Heart right ventricle (tissue), 16 donors: ENCODE measurements around the gene EGFL7. TPM values are rescaled to one million over a fixed set of nuclear protein-coding genes. Genes with fewer than 3 reads are reported as not detected.
A peak's percentile ranks its signal among the peaks of the same experiment; 100 is the strongest.

Experiments
- ATAC-seq, 8 donors: fragments of 200-7000 bp; cut with Tn5 transposase; one replicate each; pipeline ENCODE4 v1.9.1; 2020; ENCODE audit warnings: mild to moderate bottlenecking in 8 of 8, moderate library complexity in 8 of 8, moderate number of reproducible peaks in 1 of 8
- DNase-seq, 2 donors: peaks; one replicate each; pipeline ENCODE4 v3.0.0-alpha.2; 2020
- H3K27ac ChIP-seq, 10 donors: fragments of 200-600 bp; sonication (generic) in 2 of 10; one replicate each; pipeline versions ENCODE4 v1.5.0 to v1.8.0; 2020 to 2022; ENCODE audit warnings: mild to moderate bottlenecking in 3 of 10
- H3K27me3 ChIP-seq, 7 donors: fragments of 200-600 bp; one replicate each; pipeline ENCODE4 v1.8.0; 2021 to 2022; ENCODE audit warnings: mild to moderate bottlenecking in 2 of 7
- H3K36me3 ChIP-seq, 9 donors: fragments of 200-600 bp; sonication (generic) in 1 of 9; one replicate each; pipeline versions ENCODE4 v1.5.0 to v1.8.0; 2020 to 2022; ENCODE audit warnings: mild to moderate bottlenecking in 2 of 9
- H3K4me1 ChIP-seq, 9 donors: fragments of 200-600 bp; sonication (generic) in 1 of 9; one replicate each; pipeline versions ENCODE4 v1.5.0 to v1.8.0; 2020 to 2022; ENCODE audit warnings: mild to moderate bottlenecking in 4 of 9
- H3K4me3 ChIP-seq, 10 donors: fragments of 200-600 bp; sonication (generic) in 2 of 10; one replicate each; pipeline versions ENCODE4 v1.5.0 to v1.8.0; 2020 to 2022; ENCODE audit warnings: mild to moderate bottlenecking in 7 of 10, moderate library complexity in 2 of 10
- H3K9me3 ChIP-seq, 11 donors: fragments of 200-600 bp in 10 of 11; sonication (generic) in 2 of 11; one replicate each; pipeline versions ENCODE4 v1.5.0 to v1.8.0; 2013 to 2022; ENCODE audit warnings: mild to moderate bottlenecking in 2 of 11, control low read depth in 1 of 11, moderate library complexity in 1 of 11
- WGBS, 2 donors: extraction: QIAGEN DNeasy Blood & Tissue Kit; methylation state at CpG; one replicate each; pipeline ENCODE4 v1.1.7; 2013; ENCODE audit warnings: inconsistent platforms in 1 of 2; 5-methylcytosine and 5-hydroxymethylcytosine counted together
- intact Hi-C, 10 donors: fragments of 100-400 bp; cut with DNase I; formaldehyde crosslinking; loops; one replicate each; pipeline versions ENCODE4 v1.11.1 to v1.14.2; 2022
- microRNA-seq, 2 donors: library from miRNA; unstranded; fragments of <30 nt; microRNA quantifications; one replicate each; pipeline ENCODE4 v1.2.0, GENCODE V29; 2021
- polyA plus RNA-seq, 2 donors: library from polyadenylated mRNA; stranded (reverse); fragments of 200-250 nt; gene quantifications; one replicate each; pipeline ENCODE4 v1.2.3, GENCODE V29; 2013
- total RNA-seq, 10 donors: library from RNA; stranded (reverse); fragmentation: NEBNext Ultra II Directional in 3 of 10; extraction: Animal tissue kit (Norgen Biotek cat#: 25700) in 3 of 10; gene quantifications; one replicate each; pipeline versions ENCODE4 v1.2.1 to v1.2.4, GENCODE V29; 2021 to 2023
- TF ChIP-seq, protein P1 (sequence below), 9 donors: fragments of 200-600 bp; sonication (generic) in 2 of 9; IDR thresholded peaks; one replicate each; pipeline versions ENCODE4 v1.5.0 to v1.8.0; 2021 to 2022; ENCODE audit warnings: antibody characterized with exemption in 9 of 9, mild to moderate bottlenecking in 5 of 9, moderate library complexity in 1 of 9
- donor health status: Arrhythmogenic right ventricular cardiomyopathy.
- donor health status: ischemic (EF 13 %, LVEDD 7.1; RV severe dilation, severe dysfunction).
- donor health status: healthy with polysubstance abuse.
- donor health status: DM: no; HTN: yes; CAD: no.
- donor health status: DM: no; HTN: no; CAD: no.
- donor health status: ischemic (EF 25% LVEDD 6.9; RV normal size, moderate dysfunction).
- donor health status: ischemic (EF 25% LVEDD 5.7; RV mildly dilated, moderate dysfunction).
- donor health status: healthy.
- donor health status: DM: yes; HTN: yes; CAD: no.
- donor health status: Ischemic cardiomyopathy.
- donor health status: ischemic (EF 35%, LVEDD 5.7; RV mildly dilated, moderate dysfunction).
- donor health status: nonischemic (EF 11% LVEDD 7.7; RV severe dilation, severe dysfunction).
- donor health status: DM: yes; HTN: yes; CAD: no.
- donor health status: PGD.
- donor health status: ischemic (EF 29% LVEDD 5.4; RV normal size, mild dysfunction).
- donor health status: nonischemic (EF 23%, LVEDD 6.1; RV moderate dilation, normal function).

EGFL7 gene
- total and polyA plus RNA-seq, 12 donors = 68.6 to 377 (median 101) TPM

DNA sequence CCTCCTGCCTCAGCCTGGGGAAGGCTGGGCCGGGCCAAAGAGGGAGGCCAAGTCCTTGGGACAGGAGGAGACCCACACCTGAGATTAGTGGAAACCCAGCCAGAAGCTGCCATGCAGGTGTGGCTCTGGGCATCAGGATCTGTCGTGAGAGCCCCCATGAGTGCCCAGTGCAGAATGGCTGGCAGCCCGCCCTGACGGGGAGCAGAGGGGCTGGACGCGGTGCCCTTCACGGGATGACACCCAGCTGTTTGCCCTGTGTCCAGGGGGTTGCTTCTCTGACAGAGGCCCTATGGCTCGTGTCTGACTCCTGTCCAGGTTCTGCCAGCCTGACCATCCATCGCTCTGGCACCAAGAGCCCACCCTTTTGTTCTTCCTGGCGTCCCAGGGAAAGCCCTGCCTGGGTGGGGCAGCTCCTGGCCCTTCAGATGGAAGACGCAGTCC lies 58.2 kb downstream of the EGFL7 start:
- intact Hi-C loops = no loop called here
- 55 to 56% methylated on average over 11 of the region's 11 CpGs for WGBS, 2 donors
- ATAC-seq (peak in 4 of 8 donors; percentile 1 to 2 (median 1)), DNase-seq (no peak)
- Histone ChIP-seq H3K9me3 (no peaks in the 10 kb centered on the region), H3K4me1 (peaks cover 15 to 68% (median 62%) of the 10 kb centered on the region in 9 donors), H3K27ac (peak overlapping the region in 9 of 10 donors; percentile 26 to 85 (median 58)), H3K36me3 (peaks cover under 1 to 50% (median 34%) of the 10 kb centered on the region in 9 donors), H3K27me3 (peaks cover 0 to under 1% (median 0%) of the 10 kb centered on the region in 7 donors), H3K4me3 (no peak overlapping the region)
- TF ChIP-seq, protein P1, sequence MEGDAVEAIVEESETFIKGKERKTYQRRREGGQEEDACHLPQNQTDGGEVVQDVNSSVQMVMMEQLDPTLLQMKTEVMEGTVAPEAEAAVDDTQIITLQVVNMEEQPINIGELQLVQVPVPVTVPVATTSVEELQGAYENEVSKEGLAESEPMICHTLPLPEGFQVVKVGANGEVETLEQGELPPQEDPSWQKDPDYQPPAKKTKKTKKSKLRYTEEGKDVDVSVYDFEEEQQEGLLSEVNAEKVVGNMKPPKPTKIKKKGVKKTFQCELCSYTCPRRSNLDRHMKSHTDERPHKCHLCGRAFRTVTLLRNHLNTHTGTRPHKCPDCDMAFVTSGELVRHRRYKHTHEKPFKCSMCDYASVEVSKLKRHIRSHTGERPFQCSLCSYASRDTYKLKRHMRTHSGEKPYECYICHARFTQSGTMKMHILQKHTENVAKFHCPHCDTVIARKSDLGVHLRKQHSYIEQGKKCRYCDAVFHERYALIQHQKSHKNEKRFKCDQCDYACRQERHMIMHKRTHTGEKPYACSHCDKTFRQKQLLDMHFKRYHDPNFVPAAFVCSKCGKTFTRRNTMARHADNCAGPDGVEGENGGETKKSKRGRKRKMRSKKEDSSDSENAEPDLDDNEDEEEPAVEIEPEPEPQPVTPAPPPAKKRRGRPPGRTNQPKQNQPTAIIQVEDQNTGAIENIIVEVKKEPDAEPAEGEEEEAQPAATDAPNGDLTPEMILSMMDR (IDR thresholded peaks at IDR 0.05) = no peak

DNA sequence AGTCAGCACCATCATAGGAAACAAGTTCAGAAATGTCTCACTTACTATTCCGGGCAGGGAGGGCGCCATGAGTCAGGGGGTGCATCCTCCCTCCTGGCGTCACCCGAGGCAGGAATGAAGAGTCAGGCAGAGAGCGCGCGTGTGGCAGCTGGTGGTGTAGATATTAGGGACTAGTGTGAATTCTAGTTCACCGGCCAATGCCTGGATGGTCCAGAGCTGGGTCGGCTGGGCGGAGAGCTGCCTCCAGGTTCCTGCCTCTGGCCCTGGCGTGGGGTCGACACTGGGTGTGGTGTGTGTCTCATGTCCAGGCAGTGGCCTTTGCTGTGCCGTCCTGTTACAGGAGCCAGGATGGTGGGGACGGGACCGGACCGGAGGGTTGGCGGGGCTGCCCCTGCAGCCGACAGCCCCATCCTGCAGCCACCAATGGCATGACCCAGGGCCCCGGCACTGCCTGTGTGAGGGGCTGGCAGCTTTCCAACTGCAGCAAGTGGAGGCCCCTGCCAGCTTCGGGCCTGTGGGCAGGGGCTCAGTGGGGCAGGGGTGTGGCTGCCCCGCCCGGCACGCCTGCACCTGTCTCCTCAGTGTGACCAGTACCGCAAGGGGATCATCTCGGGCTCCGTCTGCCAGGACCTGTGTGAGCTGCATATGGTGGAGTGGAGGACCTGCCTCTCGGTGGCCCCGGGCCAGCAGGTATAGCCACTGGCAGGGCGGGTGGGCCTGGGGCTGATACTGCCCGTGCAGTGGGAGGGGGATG lies 58.8 kb downstream of the EGFL7 start:
- intact Hi-C loops = no loop called here
- WGBS, 2 donors = 56 to 57% methylated on average over 30 of the region's 30 CpGs
- H3K4me3 ChIP-seq = no peak overlapping the region
- TF ChIP-seq, protein P1 (IDR thresholded peaks at IDR 0.05) = no peak
- peaks cover 3 to 56% (median 34%) of the 10 kb centered on the region in 9 donors for H3K36me3 ChIP-seq
- DNase-seq (no peak), ATAC-seq (peak; percentile 1 to 54 (median 22))
- H3K4me1 ChIP-seq = peaks cover 20 to 74% (median 68%) of the 10 kb centered on the region in 9 donors
- no peaks in the 10 kb centered on the region for H3K27me3 ChIP-seq
- H3K9me3 ChIP-seq = no peaks in the 10 kb centered on the region
- peak overlapping the region in 9 of 10 donors; percentile 26 to 85 (median 58) for H3K27ac ChIP-seq

Small RNA genes within 50 kb of the gene (microRNA-seq; reads per million reads assigned to microRNA genes)
- 214,842 to 226,917 reads per million in 2 donors for gene MIR126

Other genes with a start within 250 kb of the EGFL7 start
- 10 to 100 TPM in 3 of 10 donors, 1 to 10 TPM in 7; 7.4 to 12.5 (median 9.3) TPM for gene INPP5E, start 223.1 kb upstream of the EGFL7 start, total RNA-seq
- 10 to 100 TPM in 1 of 2 donors, 1 to 10 TPM in 1; 6.6 to 16.8 TPM for gene INPP5E, start 223.1 kb upstream of the EGFL7 start, polyA plus RNA-seq
- 10 to 100 TPM; 21.9 to 35.9 (median 28.6) TPM for gene SEC16A, start 179.9 kb upstream of the EGFL7 start, total RNA-seq
- 10 to 100 TPM; 24.4 to 35.6 TPM for gene SEC16A, start 179.9 kb upstream of the EGFL7 start, polyA plus RNA-seq
- 10 to 100 TPM; 12.0 to 27.0 (median 21.8) TPM for gene NOTCH1, start 116.9 kb upstream of the EGFL7 start, total RNA-seq
- gene NOTCH1, start 116.9 kb upstream of the EGFL7 start, polyA plus RNA-seq = 10 to 100 TPM in 1 of 2 donors, 1 to 10 TPM in 1; 7.3 to 14.5 TPM
- gene AGPAT2, start 24.5 kb downstream of the EGFL7 start, total RNA-seq = 10 to 100 TPM; 48.1 to 83.3 (median 58.4) TPM
- gene AGPAT2, start 24.5 kb downstream of the EGFL7 start, polyA plus RNA-seq = 100 to 1,000 TPM in 1 of 2 donors, 10 to 100 TPM in 1; 97.2 to 195 TPM
- 10 to 100 TPM; 15.7 to 26.1 (median 17.9) TPM for gene DIPK1B, start 49.7 kb downstream of the EGFL7 start, total RNA-seq
- 10 to 100 TPM; 24.8 to 37.9 TPM for gene DIPK1B, start 49.7 kb downstream of the EGFL7 start, polyA plus RNA-seq
- gene LCN10, start 80.0 kb downstream of the EGFL7 start, total RNA-seq = 10 to 100 TPM in 3 of 10 donors, 1 to 10 TPM in 4, under 1 TPM in 3; 0.44 to 28.7 (median 1.7) TPM
- gene LCN10, start 80.0 kb downstream of the EGFL7 start, polyA plus RNA-seq = 100 to 1,000 TPM in 1 of 2 donors, 10 to 100 TPM in 1; 34.0 to 144 TPM
- 10 to 100 TPM in 3 of 10 donors, 1 to 10 TPM in 7; 1.5 to 76.8 (median 3.5) TPM for gene LCN6, start 85.6 kb downstream of the EGFL7 start, total RNA-seq
- 100 to 1,000 TPM in 1 of 2 donors, 10 to 100 TPM in 1; 95.6 to 261 TPM for gene LCN6, start 85.6 kb downstream of the EGFL7 start, polyA plus RNA-seq
- gene LCN8, start 95.3 kb downstream of the EGFL7 start, total RNA-seq = not detected
- not detected for gene LCN8, start 95.3 kb downstream of the EGFL7 start, polyA plus RNA-seq
- gene LCN15, start 101.6 kb downstream of the EGFL7 start, total RNA-seq = 10 to 100 TPM in 1 of 10 donors, 1 to 10 TPM in 1, under 1 TPM in 1, not detected in 7; 0.85 to 20.1 (median 1.3) TPM
- gene LCN15, start 101.6 kb downstream of the EGFL7 start, polyA plus RNA-seq = 1 to 10 TPM; 1.0 to 6.1 TPM
- 10 to 100 TPM; 48.1 to 83.4 (median 61.8) TPM for gene TMEM141, start 128.4 kb downstream of the EGFL7 start, total RNA-seq
- gene TMEM141, start 128.4 kb downstream of the EGFL7 start, polyA plus RNA-seq = 100 to 1,000 TPM in 1 of 2 donors, 10 to 100 TPM in 1; 95.6 to 107 TPM
- gene CCDC183, start 133.4 kb downstream of the EGFL7 start, total RNA-seq = 1 to 10 TPM in 6 of 10 donors, under 1 TPM in 4; 0.56 to 2.4 (median 1.1) TPM
- 1 to 10 TPM in 1 of 2 donors, under 1 TPM in 1; 0.49 to 9.2 TPM for gene CCDC183, start 133.4 kb downstream of the EGFL7 start, polyA plus RNA-seq
- gene RABL6, start 145.0 kb downstream of the EGFL7 start, total RNA-seq = 10 to 100 TPM; 61.6 to 91.2 (median 66.6) TPM
- 10 to 100 TPM; 60.5 to 97.4 TPM for gene RABL6, start 145.0 kb downstream of the EGFL7 start, polyA plus RNA-seq
- gene AJM1, start 179.6 kb downstream of the EGFL7 start, total RNA-seq = 1 to 10 TPM; 3.6 to 8.3 (median 5.9) TPM
- gene AJM1, start 179.6 kb downstream of the EGFL7 start, polyA plus RNA-seq = 1 to 10 TPM; 3.4 to 7.6 TPM
- 100 to 1,000 TPM; 310 to 376 (median 327) TPM for gene PHPT1, start 186.5 kb downstream of the EGFL7 start, total RNA-seq
- gene PHPT1, start 186.5 kb downstream of the EGFL7 start, polyA plus RNA-seq = 100 to 1,000 TPM; 354 to 650 TPM
- 10 to 100 TPM in 2 of 10 donors, 1 to 10 TPM in 8; 4.1 to 11.3 (median 8.3) TPM for gene MAMDC4, start 189.4 kb downstream of the EGFL7 start, total RNA-seq
- 10 to 100 TPM in 1 of 2 donors, 1 to 10 TPM in 1; 8.0 to 45.4 TPM for gene MAMDC4, start 189.4 kb downstream of the EGFL7 start, polyA plus RNA-seq
- gene EDF1, start 203.4 kb downstream of the EGFL7 start, total RNA-seq = 100 to 1,000 TPM; 289 to 375 (median 329) TPM
- 1,000 to 10,000 TPM in 1 of 2 donors, 100 to 1,000 TPM in 1; 624 to 1,058 TPM for gene EDF1, start 203.4 kb downstream of the EGFL7 start, polyA plus RNA-seq
- gene TRAF2, start 223.6 kb downstream of the EGFL7 start, total RNA-seq = 10 to 100 TPM in 5 of 10 donors, 1 to 10 TPM in 5; 5.4 to 14.8 (median 9.7) TPM
- gene TRAF2, start 223.6 kb downstream of the EGFL7 start, polyA plus RNA-seq = 10 to 100 TPM; 10.1 to 17.0 TPM